Measurements from ENCODE around the gene PASD1. TPM values are rescaled to one million over a fixed set of nuclear protein-coding genes. Genes with fewer than 3 reads are reported as not detected.
"Not testable (repeated sequence)": the region's sequence is repeated elsewhere in the genome, so short reads cannot be mapped to it uniquely, and the experiment has no call there.

Gene PASD1
- polyA plus RNA-seq, 1 of the 3 experiments (the other 2 are of a cell fraction) = 0.03 TPM

- Histone ChIP-seq H3K36me3 (replicated peaks in 1 of 2; ENCODE audit: control insufficient read depth in 1 of 2, insufficient read depth in 2 of 2, low read length in 1 of 2) (no peaks in the 10 kb centered on the region), H3K9ac (no peak overlapping the region), H3K9me3 (no peaks in the 10 kb centered on the region), H3K79me2 (ENCODE audit: insufficient read depth) (no peaks in the 10 kb centered on the region), H3K4me2 (no peak overlapping the region), H4K20me1 (ENCODE audit: insufficient read depth) (no peaks in the 10 kb centered on the region), H2AFZ (ENCODE audit: low read depth) (no peak overlapping the region), H3K4me1 (ENCODE audit: control insufficient read depth in 1 of 2, insufficient read depth in 2 of 2, low read depth in 1 of 2, low read length in 1 of 2) (no peaks in the 10 kb centered on the region), H3K9me2 (no peaks in the 10 kb centered on the region), H3K27me3 (ENCODE audit: insufficient read depth) (peaks cover 14% of the 10 kb centered on the region; the same call in 1 of the 2 replicates), H3K27ac (ENCODE audit: low read depth in 2 of 2, low read length in 1 of 2) (no peak overlapping the region), H3K4me3 (ENCODE audit: low read depth in 2 of 2, low read length in 1 of 2) (no peak overlapping the region), H3F3A (replicated peaks; ENCODE audit: insufficient read depth) (no peaks in the 10 kb centered on the region)
- no peak for DNase-seq
- ChIA-PET POLR2A (no interaction called here), CTCF (no interaction called here)
- TF ChIP-seq FOXM1 (IDR thresholded peaks at IDR 0.05; ENCODE audit: low read depth) (no peak), TAF1 (IDR thresholded peaks at IDR 0.05; ENCODE audit: borderline replicate concordance, low read depth, low read length) (no peak), IRF3 (IDR thresholded peaks at IDR 0.05; ENCODE audit: low read depth, low read length) (no peak), FOXJ3 (CRISPR knock-in tag; IDR thresholded peaks at IDR 0.05) (no peak), FOSL2 (IDR thresholded peaks at IDR 0.05; ENCODE audit: borderline replicate concordance, low read depth) (no peak), MAX (IDR thresholded peaks at IDR 0.05; ENCODE audit: low read depth) (no peak), EP300 (IDR thresholded peaks at IDR 0.05; ENCODE audit: borderline replicate concordance in 1 of 2, low read depth in 1 of 2, low read length in 1 of 2) (no peak), SIN3A (IDR thresholded peaks at IDR 0.05; ENCODE audit: borderline replicate concordance, low read depth, low read length) (no peak), GATA2 (CRISPR knock-in tag; IDR thresholded peaks at IDR 0.05) (no peak), JUND (IDR thresholded peaks at IDR 0.05) (no peak), NFIC (IDR thresholded peaks at IDR 0.05; ENCODE audit: borderline replicate concordance) (no peak), USF2 (IDR thresholded peaks at IDR 0.05; ENCODE audit: borderline replicate concordance, low read depth, low read length) (no peak), ZBTB33 (IDR thresholded peaks at IDR 0.05; ENCODE audit: borderline replicate concordance, low read depth) (no peak), MEF2A (IDR thresholded peaks at IDR 0.05; ENCODE audit: borderline replicate concordance, low read depth) (no peak), CHD2 (IDR thresholded peaks at IDR 0.05; ENCODE audit: low read length, partially characterized antibody) (no peak), GABPA (IDR thresholded peaks at IDR 0.05; ENCODE audit: low read depth) (no peak), CTCF (IDR thresholded peaks at IDR 0.05) (no peak), MXI1 (IDR thresholded peaks at IDR 0.05; ENCODE audit: low read depth, low read length) (no peak), RAD21 (IDR thresholded peaks at IDR 0.05; ENCODE audit: low read length) (no peak)
- WGBS (ENCODE audit: low lambda C conversion rate) = 6% methylated on average over 3 of the region's 4 CpGs
These were observed 10.7 kb upstream of the PASD1 start for GRCh38 chrX:151552743-151553142.

GRCh38 chrX:151555301-151555700 lies 8.2 kb upstream of the PASD1 start:
- POLR2A ChIA-PET = not testable (repeated sequence)

GRCh38 chrX:151562485-151562884 lies 990 bp upstream of the PASD1 start:
- H3K9me2 ChIP-seq; H3K27ac ChIP-seq (ENCODE audit: low read depth in 2 of 2, low read length in 1 of 2); POLR2A ChIA-PET; H3F3A ChIP-seq (replicated peaks; ENCODE audit: insufficient read depth); CTCF ChIA-PET; H3K9me3 ChIP-seq; H3K36me3 ChIP-seq (replicated peaks in 1 of 2; ENCODE audit: control insufficient read depth in 1 of 2, insufficient read depth in 2 of 2, low read length in 1 of 2); H3K79me2 ChIP-seq (ENCODE audit: insufficient read depth); H3K9ac ChIP-seq; H4K20me1 ChIP-seq (ENCODE audit: insufficient read depth); H3K4me2 ChIP-seq; H2AFZ ChIP-seq (ENCODE audit: low read depth); H3K4me1 ChIP-seq (ENCODE audit: control insufficient read depth in 1 of 2, insufficient read depth in 2 of 2, low read depth in 1 of 2, low read length in 1 of 2); H3K4me3 ChIP-seq (ENCODE audit: low read depth in 2 of 2, low read length in 1 of 2): not testable (repeated sequence)
- H3K27me3 ChIP-seq (ENCODE audit: insufficient read depth) = peaks cover 17% of the 10 kb centered on the region; the same call in 1 of the 2 replicates
- 51% methylated on average over 7 of the region's 21 CpGs for WGBS (ENCODE audit: low lambda C conversion rate)
- DNase-seq = peak; percentile 27

More at GRCh38 chrX:151555301-151555700, 8.2 kb upstream of the PASD1 start:
- H3K27me3 ChIP-seq (ENCODE audit: insufficient read depth) = peaks cover 14% of the 10 kb centered on the region; the same call in 1 of the 2 replicates
- H3K79me2 ChIP-seq (ENCODE audit: insufficient read depth); H3K9me2 ChIP-seq; H3K4me2 ChIP-seq; H4K20me1 ChIP-seq (ENCODE audit: insufficient read depth); H3K36me3 ChIP-seq (replicated peaks in 1 of 2; ENCODE audit: control insufficient read depth in 1 of 2, insufficient read depth in 2 of 2, low read length in 1 of 2); CTCF ChIA-PET; H3K4me1 ChIP-seq (ENCODE audit: control insufficient read depth in 1 of 2, insufficient read depth in 2 of 2, low read depth in 1 of 2, low read length in 1 of 2); H3K4me3 ChIP-seq (ENCODE audit: low read depth in 2 of 2, low read length in 1 of 2); DNase-seq; H3K9me3 ChIP-seq; H2AFZ ChIP-seq (ENCODE audit: low read depth); H3F3A ChIP-seq (replicated peaks; ENCODE audit: insufficient read depth); H3K27ac ChIP-seq (ENCODE audit: low read depth in 2 of 2, low read length in 1 of 2); H3K9ac ChIP-seq: not testable (repeated sequence)
- 19% methylated on average over 3 of the region's 25 CpGs for WGBS (ENCODE audit: low lambda C conversion rate)

All from SK-N-SH (cell line).